Activated CD8-positive, alpha-beta memory T cell treated with anti-CD3 and anti-CD28 coated beads for 24 hours (primary cell): ENCODE measurements around the gene ICE1.
"Not testable (repeated sequence)": the region's sequence is repeated elsewhere in the genome, so short reads cannot be mapped to it uniquely, and the experiment has no call there.

Experiments used
- DNase-seq: peaks from one replicate; pipeline ENCODE4 v3.0.0-alpha.2; 2020

ICE1 gene

GRCh38 chr5:5456858-5457257, 34.4 kb downstream of the ICE1 start:
- DNase-seq = no peak

- no peak for DNase-seq
Measured at GRCh38 chr5:5460311-5460710, 37.8 kb downstream of the ICE1 start.

DNA sequence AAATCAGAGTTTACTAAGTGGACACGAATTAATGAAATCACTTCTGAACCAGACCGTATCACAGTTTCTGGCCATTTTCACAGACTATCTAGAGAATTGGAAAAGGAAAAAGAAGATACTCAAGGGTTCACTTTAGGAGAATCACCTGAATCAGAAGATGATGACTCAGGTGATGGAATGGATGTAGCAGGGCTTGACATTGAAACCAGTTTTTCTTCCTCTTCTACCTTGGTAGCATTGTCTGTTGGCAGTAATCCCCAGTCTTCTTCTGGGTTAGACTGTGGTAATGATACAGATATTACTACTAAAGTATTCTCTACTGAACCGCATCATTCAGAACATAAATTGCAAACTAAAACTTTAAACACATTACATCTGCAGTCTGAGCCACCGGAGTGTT, 38.5 kb downstream of the ICE1 start:
- DNase-seq = no peak

DNA sequence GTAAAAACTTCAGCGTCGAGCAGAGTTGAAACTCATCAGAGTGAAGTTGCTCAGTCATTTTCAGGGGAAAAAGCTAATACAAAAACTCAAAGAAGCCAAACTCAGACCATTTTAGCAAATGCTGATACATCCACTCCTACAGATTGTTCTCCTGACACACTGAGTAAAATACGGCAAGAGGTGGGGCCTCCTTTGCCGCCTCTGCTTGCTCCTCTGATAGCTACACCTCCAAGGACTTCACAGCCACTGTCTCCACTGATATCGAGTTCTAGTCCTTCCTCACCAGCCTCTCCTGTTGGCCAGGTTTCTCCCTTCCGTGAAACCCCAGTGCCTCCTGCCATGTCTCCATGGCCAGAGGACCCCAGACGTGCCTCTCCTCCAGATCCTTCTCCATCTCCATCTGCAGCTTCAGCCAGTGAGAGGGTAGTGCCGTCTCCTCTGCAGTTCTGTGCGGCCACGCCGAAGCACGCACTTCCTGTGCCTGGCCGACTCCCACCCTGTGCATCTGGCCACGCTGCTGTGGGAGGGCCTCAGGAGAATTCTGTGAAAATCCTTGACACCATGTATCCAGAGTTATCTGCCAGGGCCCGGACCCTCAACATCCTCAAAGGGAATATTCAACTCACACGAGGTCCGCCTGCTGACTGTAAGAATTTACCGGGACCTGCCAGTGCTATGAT, 41.7 kb downstream of the ICE1 start:
- no peak for DNase-seq

- no peak for DNase-seq
Measured at GRCh38 chr5:5466227-5466626, 43.8 kb downstream of the ICE1 start.

- no peak for DNase-seq
Measured at GRCh38 chr5:5467737-5468136, 45.3 kb downstream of the ICE1 start.

- DNase-seq = no peak
Measured at GRCh38 chr5:5470933-5471332, 48.5 kb downstream of the ICE1 start.

DNA sequence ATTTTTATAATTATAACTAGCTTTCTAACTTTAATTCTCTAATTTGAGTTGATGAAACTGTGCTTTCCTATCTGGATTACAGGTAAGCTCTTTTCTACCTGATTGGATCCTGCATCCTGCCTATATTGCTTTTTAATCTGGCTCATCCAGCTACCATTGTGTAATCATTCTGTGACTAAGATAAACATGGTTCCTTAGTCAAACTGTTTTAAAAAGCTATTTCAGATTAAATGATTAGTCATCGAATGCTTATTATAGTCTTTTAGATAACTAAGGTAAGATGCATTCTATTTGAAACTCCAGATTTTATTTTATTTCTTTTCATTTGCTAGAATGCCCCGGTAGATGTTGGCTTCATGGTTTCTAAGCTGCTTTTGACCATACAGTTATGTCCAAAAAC, 50.7 kb downstream of the ICE1 start:
- DNase-seq = no peak

DNA sequence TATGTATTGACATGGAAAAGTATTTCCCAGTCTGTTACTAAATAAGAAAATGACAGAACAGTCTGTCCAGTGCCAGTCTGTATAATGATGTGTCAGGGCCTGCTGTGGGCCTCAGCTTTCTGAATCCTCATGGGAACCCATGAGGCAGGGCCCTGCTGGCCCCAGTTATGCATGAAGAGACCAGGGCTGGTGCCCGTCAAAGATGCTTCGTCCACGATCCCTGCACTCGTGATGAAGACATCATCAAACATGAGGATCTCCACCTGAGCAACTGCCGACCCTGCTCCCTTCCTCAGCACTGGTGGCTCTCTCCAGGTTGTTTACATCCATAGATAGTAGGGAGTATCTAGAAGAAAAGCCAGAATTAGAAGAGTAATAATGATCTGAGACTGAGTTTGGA, 52.5 kb downstream of the ICE1 start:
- DNase-seq = no peak

DNA sequence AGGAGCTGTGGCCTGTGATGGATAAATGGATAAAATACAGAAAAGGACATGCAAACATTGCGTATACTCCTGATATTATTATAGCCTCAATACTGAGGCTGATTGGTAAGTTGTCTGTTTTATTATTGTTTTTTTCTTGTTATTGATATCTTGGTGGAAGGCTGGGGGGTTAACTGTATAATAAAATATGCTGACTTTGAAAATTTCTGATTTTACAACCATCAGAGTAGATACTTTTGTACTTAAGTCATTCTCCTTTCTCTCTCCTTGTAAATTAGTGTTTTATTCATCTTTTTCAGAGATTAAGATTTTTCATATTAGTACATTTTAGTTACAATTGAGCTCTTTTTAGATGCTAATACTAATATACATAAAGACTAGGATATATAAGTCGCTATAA, 53.5 kb downstream of the ICE1 start:
- DNase-seq = no peak

DNA sequence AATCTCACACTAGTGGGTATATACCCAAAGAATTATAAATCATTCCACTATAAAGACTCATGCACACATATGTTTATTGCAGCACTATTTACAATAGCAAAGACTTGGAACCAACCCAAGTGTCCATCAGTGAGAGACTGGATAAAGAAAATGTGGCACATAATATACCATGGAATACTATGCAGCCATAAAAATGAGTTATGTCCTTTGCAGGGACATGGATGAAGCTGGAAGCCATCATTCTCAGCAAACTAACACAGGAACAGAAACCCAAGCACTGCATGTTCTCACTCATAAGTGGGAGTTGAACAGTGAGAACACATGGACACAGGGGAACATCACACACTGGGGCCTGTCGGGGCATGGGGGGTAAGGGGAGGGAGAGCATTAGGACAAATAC, 57.1 kb downstream of the ICE1 start:
- not testable (repeated sequence) for DNase-seq

- DNase-seq = no peak
Measured at GRCh38 chr5:5480481-5481111, 58.1 kb downstream of the ICE1 start.

DNA sequence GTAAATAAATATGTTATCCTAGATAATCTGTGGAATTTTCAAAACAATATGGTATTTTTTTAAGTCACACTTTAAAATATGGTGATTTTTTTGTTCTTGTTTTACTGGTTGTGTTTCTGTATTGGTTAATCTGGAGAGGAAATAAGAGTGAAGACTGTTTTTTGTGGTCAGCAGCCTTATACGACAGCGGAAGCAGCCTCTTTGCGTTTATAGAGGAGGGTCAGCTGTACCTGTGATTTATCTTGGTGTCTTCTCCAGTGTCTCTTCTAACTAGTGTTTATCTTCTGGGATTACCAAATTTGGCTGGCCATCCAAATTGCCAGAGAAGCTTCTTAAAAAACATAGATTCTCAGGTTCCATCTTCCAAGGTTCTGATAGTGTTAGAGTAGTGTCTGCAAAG, 58.7 kb downstream of the ICE1 start:
- no peak for DNase-seq

GRCh38 chr5:5481633-5482032, 59.2 kb downstream of the ICE1 start:
- DNase-seq = no peak

- no peak for DNase-seq
Measured at GRCh38 chr5:5483350-5483749, 60.9 kb downstream of the ICE1 start.

GRCh38 chr5:5483880-5484598, 61.6 kb downstream of the ICE1 start:
- DNase-seq = no peak

DNA sequence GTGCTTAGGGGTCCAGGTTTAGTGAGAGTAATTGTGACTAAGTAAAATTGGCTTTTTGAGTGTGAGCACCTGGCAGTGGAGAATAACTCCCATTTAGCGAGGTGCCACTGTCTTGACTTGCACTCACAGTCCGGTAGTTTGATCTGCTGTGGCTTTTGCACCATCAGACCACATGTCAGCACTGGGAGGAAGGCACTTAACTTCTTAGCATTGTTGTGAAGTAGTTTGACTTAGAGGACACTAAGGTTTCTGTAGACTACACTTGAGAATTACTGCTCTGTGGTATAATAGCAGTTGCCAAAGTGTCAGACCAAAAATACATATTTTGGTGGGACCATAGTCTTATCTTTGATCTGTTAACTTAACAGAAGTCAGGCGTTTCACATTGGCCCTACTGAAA, 63.6 kb downstream of the ICE1 start:
- DNase-seq = no peak

- DNase-seq = no peak
Measured at GRCh38 chr5:5487585-5488360, 65.3 kb downstream of the ICE1 start.

- DNase-seq = no peak
Measured at GRCh38 chr5:5490774-5491347, 68.4 kb downstream of the ICE1 start.

- DNase-seq = no peak
Measured at GRCh38 chr5:5492087-5492933, 69.8 kb downstream of the ICE1 start.

- DNase-seq = not testable (repeated sequence)
Measured at GRCh38 chr5:5492934-5493271, 70.4 kb downstream of the ICE1 start.
